ENCODE data around the gene SHTN1.
A peak's percentile ranks its signal among the peaks of the same experiment; 100 is the strongest.

SHTN1 gene, protein sequence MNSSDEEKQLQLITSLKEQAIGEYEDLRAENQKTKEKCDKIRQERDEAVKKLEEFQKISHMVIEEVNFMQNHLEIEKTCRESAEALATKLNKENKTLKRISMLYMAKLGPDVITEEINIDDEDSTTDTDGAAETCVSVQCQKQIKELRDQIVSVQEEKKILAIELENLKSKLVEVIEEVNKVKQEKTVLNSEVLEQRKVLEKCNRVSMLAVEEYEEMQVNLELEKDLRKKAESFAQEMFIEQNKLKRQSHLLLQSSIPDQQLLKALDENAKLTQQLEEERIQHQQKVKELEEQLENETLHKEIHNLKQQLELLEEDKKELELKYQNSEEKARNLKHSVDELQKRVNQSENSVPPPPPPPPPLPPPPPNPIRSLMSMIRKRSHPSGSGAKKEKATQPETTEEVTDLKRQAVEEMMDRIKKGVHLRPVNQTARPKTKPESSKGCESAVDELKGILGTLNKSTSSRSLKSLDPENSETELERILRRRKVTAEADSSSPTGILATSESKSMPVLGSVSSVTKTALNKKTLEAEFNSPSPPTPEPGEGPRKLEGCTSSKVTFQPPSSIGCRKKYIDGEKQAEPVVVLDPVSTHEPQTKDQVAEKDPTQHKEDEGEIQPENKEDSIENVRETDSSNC

GRCh38 chr10:117005026-117005526, at the start of gene SHTN1:
Gene SHTN1 (minus strand): TSS chr10:117005187. CDS start chr10:117005079, 108 bp downstream.
- DNase-seq: peak; percentile 48

DNA sequence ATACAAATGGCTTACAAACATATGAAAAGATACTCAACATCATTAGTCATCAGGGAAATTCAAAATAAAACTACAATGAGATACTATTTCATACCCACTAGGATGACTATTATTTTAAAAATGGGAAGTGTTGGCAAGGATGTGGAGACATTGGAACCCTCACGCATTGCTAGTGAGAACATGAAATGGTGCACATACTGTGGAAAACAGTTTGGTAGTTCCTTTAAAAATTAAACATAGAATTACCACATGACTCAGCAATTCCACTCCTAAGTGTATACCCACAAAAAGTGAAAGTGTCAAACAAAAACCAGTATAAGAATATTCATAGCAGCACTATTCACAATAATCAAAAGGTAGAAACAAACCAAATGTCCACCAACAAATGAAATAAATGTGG, 48.5 kb upstream of the SHTN1 start:
- DNase-seq: no peak

DNA sequence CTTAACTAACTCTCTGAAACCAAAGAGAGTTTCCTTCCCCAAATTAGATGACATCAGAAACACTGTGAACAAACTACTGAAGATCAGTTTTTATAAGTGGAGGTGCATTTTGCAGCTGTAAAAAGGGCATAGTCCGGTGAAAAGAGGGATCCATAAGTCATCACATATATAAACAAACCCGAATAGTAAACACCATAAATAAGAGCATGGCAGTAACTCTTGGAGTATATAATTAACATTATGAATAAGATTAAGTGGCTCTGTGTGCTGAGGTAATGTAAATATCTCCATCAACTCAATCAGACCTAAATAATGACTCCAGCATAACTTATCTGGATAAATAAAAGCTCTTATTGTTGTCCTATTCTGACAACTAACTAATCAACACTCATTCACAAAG, 43.0 kb upstream of the SHTN1 start:
- DNase-seq: no peak

DNA sequence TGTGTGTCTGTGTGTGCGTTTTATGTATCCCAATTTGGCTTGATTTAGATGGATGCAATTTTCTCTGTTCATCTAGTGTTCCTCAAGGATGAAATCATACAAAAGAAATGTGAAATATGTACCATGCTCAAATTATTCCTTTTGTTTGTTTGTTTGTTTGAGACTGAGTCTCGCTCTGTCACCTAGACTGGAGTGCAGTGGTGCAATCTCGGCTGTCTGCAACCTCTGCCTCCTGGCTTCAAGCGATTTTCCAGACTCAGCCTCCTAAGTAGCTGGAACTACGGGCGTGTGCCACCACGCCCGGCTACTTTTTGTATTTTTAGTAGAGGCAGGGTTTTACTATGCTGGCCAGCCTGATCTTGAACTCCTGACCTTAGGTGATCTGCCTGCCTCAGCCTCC, 11.3 kb upstream of the SHTN1 start:
- DNase-seq: no peak

GRCh38 chr10:117014835-117015234, 9.8 kb upstream of the SHTN1 start:
- no peak for DNase-seq

GRCh38 chr10:117007080-117007479, 2.1 kb upstream of the SHTN1 start:
- peak; percentile 20 for DNase-seq

DNA sequence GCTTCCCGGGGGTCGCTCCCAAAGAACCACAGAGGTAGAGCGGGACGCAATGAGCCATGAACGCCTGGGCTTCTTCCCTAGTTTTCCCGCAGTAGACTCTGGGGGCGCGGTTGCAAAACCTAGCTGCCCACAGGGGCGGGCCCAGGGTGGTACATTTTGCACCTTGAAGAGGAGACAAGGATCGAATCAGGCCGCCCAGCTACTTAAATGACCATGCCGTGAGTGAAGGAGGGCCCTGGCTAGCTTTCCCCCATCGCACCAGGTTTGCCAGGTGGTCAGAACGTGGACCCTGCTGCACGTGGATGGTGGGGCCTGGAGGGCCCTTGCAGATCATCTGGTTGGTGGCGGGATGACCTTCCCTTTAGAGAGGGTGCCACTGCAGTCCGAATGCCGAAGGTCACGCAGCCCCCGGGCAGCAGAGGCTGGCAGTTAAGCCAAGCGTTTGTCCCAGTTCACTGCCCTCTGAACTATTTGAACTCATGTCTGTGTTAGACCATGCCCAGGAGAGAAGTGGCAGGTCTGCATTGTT, 604 bp upstream of the SHTN1 start:
- peak; percentile 52 for DNase-seq

DNA sequence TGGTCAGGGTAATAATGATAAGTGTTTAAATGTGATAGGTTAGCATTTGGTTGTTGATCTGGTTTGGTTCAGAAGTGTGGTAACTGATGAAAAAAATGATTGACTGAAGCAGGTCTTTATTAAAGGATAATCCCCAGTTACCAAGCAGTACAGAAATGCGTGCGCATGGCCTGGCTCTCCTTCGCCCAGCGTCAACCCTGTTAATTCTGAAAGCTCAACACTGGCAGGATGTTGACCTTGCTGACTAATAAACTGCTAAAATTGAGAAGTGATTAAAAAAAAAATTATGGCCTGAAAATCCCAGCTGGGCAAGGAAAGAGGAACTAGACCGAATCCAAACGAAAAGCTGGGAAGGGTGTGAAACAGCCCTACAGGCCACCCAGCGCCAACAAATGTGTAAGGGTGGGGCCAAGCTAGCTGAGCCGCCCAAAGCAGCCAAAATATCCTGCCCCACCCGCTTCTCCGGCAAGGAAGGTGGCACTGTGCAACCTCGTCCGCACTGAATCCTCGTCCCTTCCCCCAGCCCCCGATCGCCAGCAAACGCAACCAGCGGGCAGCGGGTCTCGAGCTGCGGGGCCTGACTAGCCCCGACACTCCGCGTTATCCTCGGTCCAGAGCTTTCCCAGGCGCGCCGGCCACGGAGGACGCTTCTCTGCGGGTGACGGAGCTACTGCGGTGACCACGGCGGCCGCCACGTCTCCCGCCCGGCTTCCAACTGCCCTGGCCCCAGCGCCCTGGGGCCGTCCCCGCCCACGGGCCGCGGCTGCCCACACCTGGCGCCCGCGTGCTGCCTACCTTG, 561 bp downstream of the SHTN1 start:
- DNase-seq: peak; percentile 66

DNA sequence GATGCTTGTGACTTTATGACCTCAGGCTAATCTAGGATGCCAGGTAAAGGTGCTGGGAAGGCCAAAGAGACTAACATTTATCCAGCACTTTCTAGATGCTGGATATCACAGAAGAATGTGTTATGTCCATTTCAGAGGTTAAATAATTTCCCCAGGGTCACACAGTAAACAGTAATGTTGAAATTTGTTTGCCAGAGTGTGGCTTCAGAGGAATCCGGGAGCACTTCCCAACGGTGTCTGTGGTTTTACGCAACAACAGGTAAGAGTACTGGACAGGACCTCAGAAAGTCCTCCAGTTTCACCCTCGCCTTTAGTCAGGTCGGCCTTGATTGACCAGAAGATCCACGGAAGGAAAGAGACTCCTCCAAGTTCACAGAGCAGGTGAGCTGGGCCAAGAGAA, 1.7 kb downstream of the SHTN1 start:
- no peak for DNase-seq

- no peak for DNase-seq
Measured at GRCh38 chr10:117002206-117002605, 2.8 kb downstream of the SHTN1 start.

GRCh38 chr10:117001144-117001543, 3.8 kb downstream of the SHTN1 start:
- no peak for DNase-seq

GRCh38 chr10:117000580-117000979, 4.4 kb downstream of the SHTN1 start:
- DNase-seq: no peak

DNA sequence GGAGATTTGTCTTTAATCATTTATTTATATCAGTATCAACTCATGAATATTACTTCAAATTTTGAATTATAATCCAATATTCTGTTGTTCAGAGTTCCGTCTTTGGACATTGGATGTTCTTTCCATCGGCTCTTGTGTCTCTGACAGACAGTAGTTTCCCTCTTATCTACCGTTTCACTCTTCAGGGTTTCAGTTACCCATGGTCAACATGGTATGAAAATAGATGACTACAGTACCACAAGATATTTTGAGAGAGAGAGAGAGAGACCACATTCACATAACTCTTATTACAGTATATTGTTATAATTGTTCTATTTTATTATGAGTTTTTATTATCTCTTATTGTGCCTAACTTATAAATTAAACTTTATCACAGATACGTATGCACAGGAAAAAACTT, 6.8 kb downstream of the SHTN1 start:
- DNase-seq: no peak

- DNase-seq: no peak
Measured at GRCh38 chr10:116997015-116997414, 8.0 kb downstream of the SHTN1 start.

DNA sequence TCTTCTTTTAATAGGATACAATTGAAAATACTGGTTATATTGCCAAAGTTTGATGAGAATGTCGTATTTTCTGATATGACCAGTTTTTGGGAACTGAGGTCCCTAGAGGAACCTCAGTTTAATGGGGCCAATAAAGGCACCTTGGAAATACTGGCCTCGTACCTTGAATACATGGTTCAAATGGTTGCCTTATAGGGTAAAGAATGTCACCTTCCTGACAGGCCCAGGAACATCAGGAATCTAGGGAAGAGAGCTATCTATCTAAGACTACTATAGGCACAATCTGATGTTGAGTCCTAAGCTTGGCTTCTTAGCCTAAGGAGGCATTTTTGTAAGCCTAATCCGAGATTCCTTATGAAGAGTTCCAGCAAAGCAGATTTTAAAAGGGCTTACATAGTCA, 9.3 kb downstream of the SHTN1 start:
- DNase-seq: no peak

GRCh38 chr10:116994113-116994890, 10.7 kb downstream of the SHTN1 start:
- DNase-seq: no peak

- no peak for DNase-seq
Measured at GRCh38 chr10:116993610-116994009, 11.4 kb downstream of the SHTN1 start.

- no peak for DNase-seq
Measured at GRCh38 chr10:116992183-116992582, 12.8 kb downstream of the SHTN1 start.

- DNase-seq: no peak
Measured at GRCh38 chr10:116990276-116990800, 14.6 kb downstream of the SHTN1 start.

GRCh38 chr10:116989439-116989838, 15.5 kb downstream of the SHTN1 start:
- no peak for DNase-seq

DNA sequence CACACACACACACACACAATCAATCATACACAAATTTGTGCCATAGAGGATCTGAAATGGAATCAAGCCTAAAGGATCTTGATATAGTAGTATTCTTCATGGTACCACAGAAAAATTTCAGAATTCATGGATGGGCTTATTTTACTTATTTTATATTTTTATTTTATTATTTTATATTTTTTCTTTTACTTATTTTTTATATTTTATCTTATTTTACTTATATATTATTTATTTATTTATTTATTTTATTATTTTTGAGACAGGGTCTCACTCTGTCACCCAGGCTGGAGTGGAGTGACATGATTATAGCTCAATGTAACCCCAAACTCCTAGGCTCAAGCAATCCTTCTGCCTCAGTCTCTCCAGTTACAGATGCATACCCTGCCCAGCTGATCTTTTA, 16.7 kb downstream of the SHTN1 start:
- no peak for DNase-seq

GRCh38 chr10:116985611-116986010, 19.4 kb downstream of the SHTN1 start:
- no peak for DNase-seq

All from 8988T (cell line).